ENCODE results near the gene ECSCR.

DNA sequence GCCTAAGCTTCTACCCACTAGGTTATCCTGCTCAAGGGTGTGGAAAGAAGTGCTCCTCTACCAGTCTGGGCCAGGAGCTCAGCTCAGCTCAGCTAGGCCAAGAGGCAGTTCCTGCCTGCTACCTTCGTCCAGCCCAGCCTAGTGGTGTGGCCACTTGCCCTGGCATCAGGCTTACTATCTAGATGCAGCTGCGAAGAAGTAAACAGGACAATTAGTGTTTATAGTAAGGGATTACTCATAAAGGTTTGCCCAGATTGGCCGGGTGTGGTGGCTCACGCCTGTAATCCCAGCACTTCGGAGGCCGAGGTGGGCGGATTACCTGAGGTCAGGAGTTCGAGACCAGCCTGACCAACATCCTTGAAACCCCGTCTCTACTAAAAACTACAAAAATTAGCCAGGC, 45.9 kb downstream of the ECSCR start:
- TF ChIP-seq POLR2A (IDR thresholded peaks at IDR 0.05; ENCODE audit: low read depth, low read length) (no peak), TAF1 (IDR thresholded peaks at IDR 0.05; ENCODE audit: borderline replicate concordance, low read depth, low read length) (no peak), POLR2AphosphoS5 (IDR thresholded peaks at IDR 0.05; ENCODE audit: low read depth, low read length) (no peak)
